H9 (cell line): ENCODE measurements around the gene RBMS2. TPM values are rescaled to one million over a fixed set of nuclear protein-coding genes. Genes with fewer than 3 reads are reported as not detected.

Source experiments
- DNase-seq: peaks from one replicate; pipeline ENCODE4 v3.0.0-alpha.2; 2017
- H2AFZ ChIP-seq: one replicate; pipeline ENCODE4 v1.6.1; 2013; ENCODE audit warnings: mild to moderate bottlenecking, low read length, control low read depth, moderate library complexity
- H2AK5ac ChIP-seq: 2 replicates; pipeline ENCODE4 v1.6.1; 2013; ENCODE audit warnings: low read length, control low read depth, mixed read lengths; ENCODE audit not compliant: insufficient read length
- H2BK120ac ChIP-seq: one replicate; pipeline ENCODE4 v1.6.1; 2013; ENCODE audit warnings: low read depth, mild to moderate bottlenecking, low read length, control low read depth, inconsistent platforms; ENCODE audit not compliant: poor library complexity, severe bottlenecking
- H2BK12ac ChIP-seq: 2 replicates; pipeline ENCODE4 v1.6.1; 2013; ENCODE audit warnings: low read length, control low read depth, mixed read lengths, low read depth; ENCODE audit not compliant: insufficient read length
- H2BK15ac ChIP-seq: 2 replicates; pipeline ENCODE4 v1.6.1; 2013; ENCODE audit warnings: low read depth, low read length, control low read depth
- H2BK20ac ChIP-seq: one replicate; pipeline ENCODE4 v1.6.1; 2013; ENCODE audit warnings: low read depth, mild to moderate bottlenecking, low read length, control low read depth, inconsistent platforms; ENCODE audit not compliant: poor library complexity, severe bottlenecking
- H2BK5ac ChIP-seq: 2 replicates; pipeline ENCODE4 v1.6.1; 2013; ENCODE audit warnings: low read length, control low read depth, mixed read lengths; ENCODE audit not compliant: insufficient read length
- H3K14ac ChIP-seq: 2 replicates; pipeline ENCODE4 v1.6.1; 2013; ENCODE audit warnings: low read length, control low read depth; ENCODE audit not compliant: insufficient read depth
- H3K18ac ChIP-seq: 2 replicates; pipeline ENCODE4 v1.6.1; 2013; ENCODE audit warnings: low read depth, mild to moderate bottlenecking, mixed read lengths, low read length, control low read depth; ENCODE audit not compliant: insufficient read length
- H3K23ac ChIP-seq: 2 replicates; pipeline ENCODE4 v1.6.1; 2013; ENCODE audit warnings: low read length, control low read depth, mixed read lengths, low read depth; ENCODE audit not compliant: insufficient read length
- H3K23me2 ChIP-seq: 2 replicates; pipeline ENCODE4 v1.6.1; 2013; ENCODE audit warnings: low read depth, mild to moderate bottlenecking, mixed read lengths, low read length, control low read depth; ENCODE audit not compliant: insufficient read length, poor library complexity, severe bottlenecking
- H3K27ac ChIP-seq: 2 replicates; pipeline ENCODE4 v1.5.1; 2013; ENCODE audit warnings: low read length, control low read depth, mixed read lengths, low read depth; ENCODE audit not compliant: insufficient read length
- H3K27me3 ChIP-seq: 2 replicates; pipeline ENCODE4 v1.6.1; 2013; ENCODE audit warnings: low read length, control low read depth, inconsistent platforms; ENCODE audit not compliant: insufficient read depth
- H3K4ac ChIP-seq: 2 replicates; pipeline ENCODE4 v1.6.1; 2013; ENCODE audit warnings: low read depth, mild to moderate bottlenecking, control low read depth, inconsistent platforms, low read length, moderate library complexity
- H3K4me1 ChIP-seq: 2 replicates; pipeline ENCODE4 v1.6.1; 2013; ENCODE audit warnings: low read length, control low read depth, inconsistent platforms; ENCODE audit not compliant: insufficient read depth
- H3K4me2 ChIP-seq: 2 replicates; pipeline ENCODE4 v1.6.1; 2013; ENCODE audit warnings: low read length, control low read depth, mixed read lengths; ENCODE audit not compliant: insufficient read length, insufficient read depth
- H3K56ac ChIP-seq: 2 replicates; pipeline ENCODE4 v1.6.1; 2013; ENCODE audit warnings: low read depth, mild to moderate bottlenecking, mixed read lengths, low read length, control low read depth; ENCODE audit not compliant: insufficient read length
- H3K79me1 ChIP-seq: 2 replicates; pipeline ENCODE4 v1.6.1; 2013; ENCODE audit warnings: low read depth, mild to moderate bottlenecking, moderate library complexity, low read length, control low read depth, inconsistent platforms; ENCODE audit not compliant: insufficient read depth, poor library complexity, severe bottlenecking
- H3K79me2 ChIP-seq: 2 replicates; pipeline ENCODE4 v1.6.1; 2013; ENCODE audit warnings: low read length, control low read depth, inconsistent platforms; ENCODE audit not compliant: insufficient read depth
- H3K9ac ChIP-seq: 2 replicates; pipeline ENCODE4 v1.6.1; 2013; ENCODE audit warnings: low read length, control low read depth, mixed read lengths; ENCODE audit not compliant: insufficient read length; ENCODE audit errors: extremely low read depth
- H3K9me3 ChIP-seq: one replicate; pipeline ENCODE4 v1.6.1; 2013; ENCODE audit warnings: low read depth, low read length, inconsistent platforms; ENCODE audit not compliant: control insufficient read depth
- H3T11ph ChIP-seq: one replicate; pipeline ENCODE4 v1.6.1; 2013; ENCODE audit warnings: mild to moderate bottlenecking, low read length, control low read depth, inconsistent platforms
- H4K20me1 ChIP-seq: one replicate; pipeline ENCODE4 v1.6.1; 2013; ENCODE audit not compliant: control insufficient read depth, insufficient read length, insufficient read depth
- H4K5ac ChIP-seq: 2 replicates; pipeline ENCODE4 v1.6.1; 2013; ENCODE audit warnings: low read depth, mild to moderate bottlenecking, mixed read lengths, low read length, control low read depth; ENCODE audit not compliant: insufficient read length
- H4K8ac ChIP-seq: replicated peaks from 2 replicates; pipeline ENCODE4 v1.6.1; 2013; ENCODE audit warnings: low read length, control low read depth, mixed read lengths, low read depth; ENCODE audit not compliant: insufficient read length
- H4K91ac ChIP-seq: 2 replicates; pipeline ENCODE4 v1.6.1; 2013; ENCODE audit warnings: low read depth, mild to moderate bottlenecking, moderate library complexity, mixed read lengths, low read length, control low read depth; ENCODE audit not compliant: insufficient read length
- H3K27ac Mint-ChIP-seq, 3 experiments: 2 replicates in 2 of 3; 3 replicates in 1 of 3; pipeline ENCODE4 v1.8.0; 2020 to 2021; ENCODE audit warnings: mixed read lengths in 3 of 3, mild to moderate bottlenecking in 1 of 3, moderate library complexity in 1 of 3
- H3K27me3 Mint-ChIP-seq: 2 replicates; pipeline ENCODE4 v1.8.0; 2021; ENCODE audit warnings: low read depth, mild to moderate bottlenecking, moderate library complexity, mixed read lengths
- H3K36me3 Mint-ChIP-seq, 3 experiments: 2 replicates in 2 of 3; 3 replicates in 1 of 3; pipeline ENCODE4 v1.8.0; 2020 to 2021; ENCODE audit warnings: low read depth in 3 of 3, mixed read lengths in 3 of 3; ENCODE audit not compliant: insufficient read depth in 1 of 3
- H3K4me1 Mint-ChIP-seq, 2 experiments: 2 replicates each; pipeline ENCODE4 v1.8.0; 2020; ENCODE audit warnings: mixed read lengths in 2 of 2
- H3K4me3 Mint-ChIP-seq, 2 experiments: 2 replicates in 1 of 2; 3 replicates in 1 of 2; pipeline ENCODE4 v1.8.0; 2020 to 2021; ENCODE audit warnings: mild to moderate bottlenecking in 2 of 2, mixed read lengths in 2 of 2, moderate library complexity in 1 of 2
- H3K9me3 Mint-ChIP-seq, 2 experiments: 2 replicates in 1 of 2; 3 replicates in 1 of 2; pipeline ENCODE4 v1.8.0; 2020; ENCODE audit warnings: mild to moderate bottlenecking in 2 of 2, mixed read lengths in 2 of 2, moderate library complexity in 1 of 2
- WGBS: extraction: QIAGEN DNeasy Blood & Tissue Kit; methylation state at CpG from one replicate; pipeline ENCODE4 v1.1.7; 2013; ENCODE audit warnings: missing lambda C conversion rate, low lambda C conversion rate, mixed read lengths; ENCODE audit not compliant: insufficient read length; ENCODE audit errors: extremely low coverage; 5-methylcytosine and 5-hydroxymethylcytosine counted together
- total RNA-seq: library from RNA; stranded (reverse); gene quantifications from 2 replicates; pipeline ENCODE4 v1.2.1, GENCODE V29; 2021
- TF ChIP-seq, protein P1 (sequence below): fragments of 200-600 bp; sonication (generic); conservative IDR thresholded peaks from 3 replicates; pipeline ENCODE4 v1.8.0; 2021; ENCODE audit warnings: antibody characterized with exemption, mild to moderate bottlenecking

Gene RBMS2
- total RNA-seq, 1 experiment from 2014 or later, result 9.5 TPM

DNA sequence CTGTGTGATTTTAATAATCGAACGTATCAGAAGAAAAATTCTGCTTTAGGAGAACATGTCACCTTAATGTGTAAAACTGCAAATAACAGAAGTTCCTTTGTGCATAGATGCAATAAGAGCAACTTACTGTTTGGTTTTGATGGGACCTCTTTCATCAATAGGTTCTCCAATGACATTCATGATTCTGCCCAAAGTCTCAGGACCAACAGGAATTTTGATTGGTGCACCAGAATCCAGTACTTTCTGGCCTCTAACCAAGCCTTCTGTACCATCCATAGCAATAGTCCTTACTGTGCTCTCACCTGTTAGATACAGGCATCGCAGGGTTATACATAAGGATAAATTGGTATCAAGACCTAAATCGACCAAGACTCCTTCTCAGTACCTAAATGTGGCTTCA lies 123.0 kb downstream of the RBMS2 start:
- peaks cover 16 to 18% of the 10 kb centered on the region in 2 experiments for H3K4me1 Mint-ChIP-seq
- no peaks in the 10 kb centered on the region for H3K27me3 ChIP-seq
- peak overlapping the region in 2 of 3 experiments; percentile 99; a peak in 3 of 7 replicates for H3K27ac Mint-ChIP-seq
- no peak overlapping the region for H3K4ac ChIP-seq
- no peaks in the 10 kb centered on the region for H3K9me3 ChIP-seq
- no peak overlapping the region for H4K5ac ChIP-seq
- H2AK5ac ChIP-seq, result no peak overlapping the region
- peak overlapping the region; percentile 99 to 100 for H3K4me3 Mint-ChIP-seq
- H3K9me3 Mint-ChIP-seq, result no peaks in the 10 kb centered on the region
- H3K9ac ChIP-seq, result peak overlapping the region; percentile 95
- TF ChIP-seq, protein P1, sequence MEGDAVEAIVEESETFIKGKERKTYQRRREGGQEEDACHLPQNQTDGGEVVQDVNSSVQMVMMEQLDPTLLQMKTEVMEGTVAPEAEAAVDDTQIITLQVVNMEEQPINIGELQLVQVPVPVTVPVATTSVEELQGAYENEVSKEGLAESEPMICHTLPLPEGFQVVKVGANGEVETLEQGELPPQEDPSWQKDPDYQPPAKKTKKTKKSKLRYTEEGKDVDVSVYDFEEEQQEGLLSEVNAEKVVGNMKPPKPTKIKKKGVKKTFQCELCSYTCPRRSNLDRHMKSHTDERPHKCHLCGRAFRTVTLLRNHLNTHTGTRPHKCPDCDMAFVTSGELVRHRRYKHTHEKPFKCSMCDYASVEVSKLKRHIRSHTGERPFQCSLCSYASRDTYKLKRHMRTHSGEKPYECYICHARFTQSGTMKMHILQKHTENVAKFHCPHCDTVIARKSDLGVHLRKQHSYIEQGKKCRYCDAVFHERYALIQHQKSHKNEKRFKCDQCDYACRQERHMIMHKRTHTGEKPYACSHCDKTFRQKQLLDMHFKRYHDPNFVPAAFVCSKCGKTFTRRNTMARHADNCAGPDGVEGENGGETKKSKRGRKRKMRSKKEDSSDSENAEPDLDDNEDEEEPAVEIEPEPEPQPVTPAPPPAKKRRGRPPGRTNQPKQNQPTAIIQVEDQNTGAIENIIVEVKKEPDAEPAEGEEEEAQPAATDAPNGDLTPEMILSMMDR, result no peak
- WGBS, result no CpG with 5 or more reads among the region's 4 CpGs
- no peak overlapping the region for H3K23ac ChIP-seq
- H3K79me1 ChIP-seq, result no peaks in the 10 kb centered on the region
- H3K36me3 Mint-ChIP-seq, result peaks cover 52 to 55% (median 53%) of the 10 kb centered on the region in 3 experiments
- H4K8ac ChIP-seq, result no peak overlapping the region
- H2BK20ac ChIP-seq, result no peak overlapping the region
- no peak overlapping the region for H2BK120ac ChIP-seq
- H3K27ac ChIP-seq, result no peak overlapping the region
- H2BK5ac ChIP-seq, result no peak overlapping the region
- no peak overlapping the region for H2AFZ ChIP-seq
- H3T11ph ChIP-seq, result no peak overlapping the region
- DNase-seq, result no peak
- H3K4me1 ChIP-seq, result no peaks in the 10 kb centered on the region
- H3K4me2 ChIP-seq, result peak overlapping the region; percentile 96
- no peak overlapping the region for H3K14ac ChIP-seq
- no peaks in the 10 kb centered on the region for H3K27me3 Mint-ChIP-seq
- H2BK15ac ChIP-seq, result no peak overlapping the region
- H3K23me2 ChIP-seq, result no peaks in the 10 kb centered on the region
- H3K18ac ChIP-seq, result no peak overlapping the region
- H4K91ac ChIP-seq, result no peak overlapping the region
- H4K20me1 ChIP-seq, result no peaks in the 10 kb centered on the region
- peaks cover 17% of the 10 kb centered on the region; the same call in 1 of the 2 replicates for H3K79me2 ChIP-seq
- H2BK12ac ChIP-seq, result no peak overlapping the region
- no peak overlapping the region for H3K56ac ChIP-seq
